Activated T-cell treated with anti-CD3 and anti-CD28 coated beads, Interleukin-2, amount 50 U/mL, for 72 hours (primary cell): ENCODE data around the gene LENG9. TPM values are rescaled to one million over a fixed set of nuclear protein-coding genes. Genes with fewer than 3 reads are reported as not detected.
A peak's percentile ranks its signal among the peaks of the same experiment; 100 is the strongest.
"Not testable (repeated sequence)": the region's sequence is repeated elsewhere in the genome, so short reads cannot be mapped to it uniquely, and the experiment has no call there.

ENCODE experiments used
- ATAC-seq, 2 donors: fragments of 150-1000 bp; cut with Tn5 transposase; replicated peaks in 1 of 2; 2 replicates each; pipeline ENCODE4 v1.10.0; 2021; ENCODE audit warnings: moderate library complexity in 2 of 2, mild to moderate bottlenecking in 1 of 2
- DNase-seq, 2 donors: peaks; one replicate each; pipeline ENCODE4 v3.0.0; 2021 to 2022; ENCODE audit warnings: mixed read lengths in 1 of 2
- H3K27ac Mint-ChIP-seq: one replicate; pipeline ENCODE4 v1.8.0; 2022; ENCODE audit warnings: mild to moderate bottlenecking, moderate library complexity, mixed read lengths
- H3K27me3 Mint-ChIP-seq: one replicate; pipeline ENCODE4 v1.8.0; 2022; ENCODE audit warnings: low read depth, mixed read lengths
- H3K36me3 Mint-ChIP-seq, 2 donors: one replicate each; pipeline ENCODE4 v1.8.0; 2022; ENCODE audit warnings: mixed read lengths in 2 of 2, mild to moderate bottlenecking in 1 of 2; ENCODE audit not compliant: insufficient read depth in 2 of 2
- H3K4me1 Mint-ChIP-seq: one replicate; pipeline ENCODE4 v1.8.0; 2022; ENCODE audit warnings: low read depth, mixed read lengths
- H3K4me3 Mint-ChIP-seq, 2 donors: one replicate each; pipeline ENCODE4 v1.8.0; 2022; ENCODE audit warnings: mild to moderate bottlenecking in 2 of 2, mixed read lengths in 2 of 2, moderate library complexity in 2 of 2
- H3K9me3 Mint-ChIP-seq, 2 donors: one replicate each; pipeline ENCODE4 v1.8.0; 2022; ENCODE audit warnings: mixed read lengths in 2 of 2
- total RNA-seq, 2 donors: library from RNA; stranded (reverse); gene quantifications; one replicate each; pipeline ENCODE4 v1.2.3, GENCODE V29; 2022

The LENG9 gene
- total RNA-seq, result 1 to 10 TPM; 3.1 to 5.8 TPM

- H3K4me3 Mint-ChIP-seq, result peak within 1 kb of the TSS; percentile 83 to 85
- ATAC-seq, result peak; percentile 67 to 68
- peak within 1 kb of the TSS; percentile 85 for H3K27ac Mint-ChIP-seq
- no peaks in the 10 kb centered on the region for H3K27me3 Mint-ChIP-seq
- H3K9me3 Mint-ChIP-seq, result no peaks in the 10 kb centered on the region
- DNase-seq, result peak; percentile 99
- H3K36me3 Mint-ChIP-seq, result peaks cover 7 to 13% of the 10 kb centered on the region in 2 donors
- peaks cover 36% of the 10 kb centered on the region for H3K4me1 Mint-ChIP-seq
Observed at GRCh38 chr19:54463531-54464043, at the start of gene LENG9. TSS of gene LENG9 (minus strand) at chr19:54463778. CDS start at chr19:54463526, 252 bp downstream.

- ATAC-seq, result peak; percentile 68 to 75
- H3K4me3 Mint-ChIP-seq, DNase-seq, H3K27ac Mint-ChIP-seq, H3K27me3 Mint-ChIP-seq, H3K9me3 Mint-ChIP-seq, H3K36me3 Mint-ChIP-seq: not testable (repeated sequence)
- H3K4me1 Mint-ChIP-seq, result peaks cover 23% of the 10 kb centered on the region
Observed at GRCh38 chr19:54509200-54509940, 45.8 kb upstream of the LENG9 start.

GRCh38 chr19:54508487-54508886, 44.9 kb upstream of the LENG9 start:
- not testable (repeated sequence) for H3K9me3 Mint-ChIP-seq, ATAC-seq, DNase-seq, H3K4me3 Mint-ChIP-seq, H3K27ac Mint-ChIP-seq, H3K27me3 Mint-ChIP-seq, H3K36me3 Mint-ChIP-seq
- H3K4me1 Mint-ChIP-seq, result peaks cover 23% of the 10 kb centered on the region

- DNase-seq (no peak), ATAC-seq (no peak)
- Mint-ChIP-seq H3K36me3 (peaks cover 0 to 3% of the 10 kb centered on the region in 2 donors), H3K9me3 (no peaks in the 10 kb centered on the region), H3K27ac (no peak overlapping the region), H3K4me1 (peaks cover 24% of the 10 kb centered on the region), H3K4me3 (no peak overlapping the region), H3K27me3 (no peaks in the 10 kb centered on the region)
Observed at GRCh38 chr19:54507824-54508223, 44.2 kb upstream of the LENG9 start.

- not testable (repeated sequence) for DNase-seq, H3K27ac Mint-ChIP-seq, H3K27me3 Mint-ChIP-seq, H3K36me3 Mint-ChIP-seq, H3K9me3 Mint-ChIP-seq, H3K4me3 Mint-ChIP-seq, ATAC-seq
- peaks cover 30% of the 10 kb centered on the region for H3K4me1 Mint-ChIP-seq
Observed at GRCh38 chr19:54507038-54507717, 43.6 kb upstream of the LENG9 start.

- H3K27ac Mint-ChIP-seq, result no peak overlapping the region
- H3K4me1 Mint-ChIP-seq, result peaks cover 32% of the 10 kb centered on the region
- no peaks in the 10 kb centered on the region for H3K27me3 Mint-ChIP-seq
- H3K4me3 Mint-ChIP-seq, result no peak overlapping the region
- no peak for ATAC-seq
- no peaks in the 10 kb centered on the region for H3K9me3 Mint-ChIP-seq
- no peak for DNase-seq
- peaks cover 0 to 3% of the 10 kb centered on the region in 2 donors for H3K36me3 Mint-ChIP-seq
Observed at GRCh38 chr19:54506079-54506478, 42.5 kb upstream of the LENG9 start.

GRCh38 chr19:54505542-54505941, 42.0 kb upstream of the LENG9 start:
- ATAC-seq, H3K27ac Mint-ChIP-seq, H3K36me3 Mint-ChIP-seq, H3K27me3 Mint-ChIP-seq, DNase-seq, H3K4me3 Mint-ChIP-seq, H3K9me3 Mint-ChIP-seq: not testable (repeated sequence)
- H3K4me1 Mint-ChIP-seq, result peaks cover 32% of the 10 kb centered on the region

GRCh38 chr19:54502518-54503048, 39.0 kb upstream of the LENG9 start, which contains the start of gene LAIR2:
TSS of gene LAIR2 (plus strand) at chr19:54502831. CDS start at chr19:54502919, 88 bp downstream.
- no peak within 1 kb of the TSS for H3K27ac Mint-ChIP-seq
- peak within 1 kb of the TSS in 1 of 2 donors; percentile 77 for H3K4me3 Mint-ChIP-seq
- peaks cover 0 to 3% of the 10 kb centered on the region in 2 donors for H3K36me3 Mint-ChIP-seq
- ATAC-seq (peak; percentile 48 to 87), DNase-seq (peak in 1 of 2 donors; percentile 38)
- peaks cover 14% of the 10 kb centered on the region for H3K27me3 Mint-ChIP-seq
- H3K4me1 Mint-ChIP-seq, result peaks cover 49% of the 10 kb centered on the region
- H3K9me3 Mint-ChIP-seq, result no peaks in the 10 kb centered on the region

- not testable (repeated sequence) for H3K27ac Mint-ChIP-seq, H3K9me3 Mint-ChIP-seq, H3K36me3 Mint-ChIP-seq, DNase-seq
- H3K4me3 Mint-ChIP-seq, result peak overlapping the region in 1 of 2 donors; percentile 31
- peaks cover 41% of the 10 kb centered on the region for H3K27me3 Mint-ChIP-seq
- H3K4me1 Mint-ChIP-seq, result peaks cover 35% of the 10 kb centered on the region
- peak; percentile 24 to 43 for ATAC-seq
Observed at GRCh38 chr19:54498451-54498772, 34.8 kb upstream of the LENG9 start.

- H3K27ac Mint-ChIP-seq, DNase-seq, H3K36me3 Mint-ChIP-seq, H3K9me3 Mint-ChIP-seq: not testable (repeated sequence)
- H3K4me3 Mint-ChIP-seq, result peak overlapping the region; percentile 12 to 27
- ATAC-seq, result peak; percentile 74 to 75
- H3K27me3 Mint-ChIP-seq, result peaks cover 41% of the 10 kb centered on the region
- H3K4me1 Mint-ChIP-seq, result peaks cover 35% of the 10 kb centered on the region
Observed at GRCh38 chr19:54497747-54498450, 34.3 kb upstream of the LENG9 start.

GRCh38 chr19:54495284-54495683, 31.7 kb upstream of the LENG9 start:
- H3K4me3 Mint-ChIP-seq, H3K36me3 Mint-ChIP-seq, H3K9me3 Mint-ChIP-seq, H3K27ac Mint-ChIP-seq, ATAC-seq, DNase-seq: not testable (repeated sequence)
- Mint-ChIP-seq H3K4me1 (peaks cover 26% of the 10 kb centered on the region), H3K27me3 (peaks cover 49% of the 10 kb centered on the region)

GRCh38 chr19:54493967-54494585, 30.5 kb upstream of the LENG9 start:
- Mint-ChIP-seq H3K36me3 (no peaks in the 10 kb centered on the region), H3K4me1 (peaks cover 21% of the 10 kb centered on the region), H3K9me3 (no peaks in the 10 kb centered on the region), H3K4me3 (no peak overlapping the region), H3K27me3 (peaks cover 45% of the 10 kb centered on the region), H3K27ac (no peak overlapping the region)
- ATAC-seq, result no peak
- no peak for DNase-seq
